HEK293 (cell line): Measurements from ENCODE around the gene SLC6A17.

Experiments used
- CTCF ChIA-PET: fragments of 350-600 bp; formaldehyde crosslinking; extraction: SDS; loops from one replicate; lab custom pipeline; 2021; ENCODE audit warnings: antibody characterized with exemption; lab: Yijun Ruan, JAX
- POLR2A ChIA-PET: fragments of 300-600 bp; formaldehyde crosslinking; extraction: SDS; loops from one replicate; lab custom pipeline; 2020; ENCODE audit warnings: antibody characterized with exemption, inconsistent platforms; lab: Yijun Ruan, JAX
- H3K27ac ChIP-seq: fragments of 200-500 bp; sonication (Bioruptor generic); 2 replicates; pipeline ENCODE4 v1.5.1; 2014; ENCODE audit warnings: low read depth, low read length, control low read depth, inconsistent platforms; ENCODE audit errors: extremely low read depth
- H3K36me3 ChIP-seq, 2 experiments: fragments of 200-500 bp in 1 of 2; sonication (Bioruptor generic) in 1 of 2; 1 replicate in 1 of 2; 2 replicates in 1 of 2; pipeline ENCODE4 v1.5.1; 2014 to 2017; ENCODE audit warnings: inconsistent platforms in 2 of 2, low read length in 2 of 2; ENCODE audit not compliant: control insufficient read depth in 2 of 2, insufficient read depth in 1 of 2
- H3K4me1 ChIP-seq: fragments of 200-500 bp; sonication (Bioruptor generic); 2 replicates; pipeline ENCODE4 v1.5.1; 2014; ENCODE audit warnings: mild to moderate bottlenecking, low read length, inconsistent platforms; ENCODE audit not compliant: control insufficient read depth, insufficient read depth
- H3K4me3 ChIP-seq: 2 replicates; pipeline ENCODE4 v1.5.1; 2011; ENCODE audit warnings: low read depth, mild to moderate bottlenecking, control low read depth, low read length, moderate library complexity
- H3K9me3 ChIP-seq: fragments of 200-500 bp; sonication (Bioruptor generic); 2 replicates; pipeline ENCODE4 v1.5.1; 2014; ENCODE audit warnings: low read depth, low read length, inconsistent platforms; ENCODE audit not compliant: control insufficient read depth, insufficient read depth
- ATF2 ChIP-seq: fragments of 450-650 bp; formaldehyde crosslinking; IDR thresholded peaks from 2 replicates; pipeline ENCODE4 v1.5.1; 2016; ENCODE audit warnings: missing biosample characterization, missing genetic modification characterization, low read depth
- BCL11B ChIP-seq: fragments of 450-650 bp; formaldehyde crosslinking; IDR thresholded peaks from 2 replicates; pipeline ENCODE4 v1.5.1; 2016; ENCODE audit warnings: low read depth, missing biosample characterization, missing genetic modification characterization
- EGR2 ChIP-seq: fragments of 450-650 bp; formaldehyde crosslinking; IDR thresholded peaks from 2 replicates; pipeline ENCODE4 v1.5.1; 2016; ENCODE audit warnings: low read depth, missing biosample characterization, missing genetic modification characterization
- KLF17 ChIP-seq: fragments of 450-650 bp; formaldehyde crosslinking; IDR thresholded peaks from 2 replicates; pipeline ENCODE4 v1.5.1; 2016; ENCODE audit warnings: missing biosample characterization, missing genetic modification characterization
- MYNN ChIP-seq: fragments of 450-650 bp; formaldehyde crosslinking; IDR thresholded peaks from 2 replicates; pipeline ENCODE4 v1.5.1; 2016; ENCODE audit warnings: missing biosample characterization, missing genetic modification characterization, borderline replicate concordance
- PATZ1 ChIP-seq: fragments of 450-650 bp; formaldehyde crosslinking; IDR thresholded peaks from 2 replicates; pipeline ENCODE4 v1.5.1; 2016; ENCODE audit warnings: missing biosample characterization, missing genetic modification characterization
- PRDM10 ChIP-seq: fragments of 450-650 bp; formaldehyde crosslinking; IDR thresholded peaks from 2 replicates; pipeline ENCODE4 v1.5.1; 2016; ENCODE audit warnings: missing biosample characterization, missing genetic modification characterization
- REST ChIP-seq: fragments of 450-650 bp; formaldehyde crosslinking; IDR thresholded peaks from 2 replicates; pipeline ENCODE4 v1.5.1; 2016; ENCODE audit warnings: missing biosample characterization, missing genetic modification characterization
- ZFHX2 ChIP-seq: fragments of 450-650 bp; formaldehyde crosslinking; conservative IDR thresholded peaks from 2 replicates; pipeline ENCODE4 v1.5.1; 2016; ENCODE audit warnings: missing biosample characterization, missing genetic modification characterization
- ZNF501 ChIP-seq: fragments of 450-650 bp; formaldehyde crosslinking; IDR thresholded peaks from 2 replicates; pipeline ENCODE4 v1.5.1; 2016; ENCODE audit warnings: missing biosample characterization, missing genetic modification characterization
- ZNF521 ChIP-seq: fragments of 450-650 bp; formaldehyde crosslinking; IDR thresholded peaks from 2 replicates; pipeline ENCODE4 v1.5.1; 2017; ENCODE audit warnings: missing biosample characterization, mild to moderate bottlenecking, missing genetic modification characterization
- ZNF571 ChIP-seq: fragments of 450-650 bp; formaldehyde crosslinking; IDR thresholded peaks from 2 replicates; pipeline ENCODE4 v1.5.0; 2017; ENCODE audit warnings: missing biosample characterization, missing genetic modification characterization
- ZNF624 ChIP-seq: fragments of 450-650 bp; formaldehyde crosslinking; IDR thresholded peaks from 2 replicates; pipeline ENCODE4 v1.5.1; 2017; ENCODE audit warnings: missing biosample characterization, missing genetic modification characterization

Gene SLC6A17

GRCh38 chr1:110114784-110115183, 35.5 kb upstream of the SLC6A17 start (continued):
- TF ChIP-seq REST (tag by site-specific recombination) (no peak), ZNF501 (no peak), BCL11B (no peak), EGR2 (tag by site-specific recombination) (peak; percentile 75), MYNN (tag by site-specific recombination) (no peak), ZNF521 (tag by site-specific recombination) (no peak), ATF2 (no peak), PRDM10 (tag by site-specific recombination) (peak; percentile 69), PATZ1 (tag by site-specific recombination) (no peak), ZNF571 (tag by site-specific recombination) (no peak)

- H3K9me3 ChIP-seq: no peaks in the 10 kb centered on the region
- H3K4me3 ChIP-seq: no peak overlapping the region
- no peak overlapping the region for H3K27ac ChIP-seq
- TF ChIP-seq ZFHX2 (peak; percentile 31), KLF17 (0 out of 2 replicates have a peak, but pooled peaks have one; percentile 10), ZNF624 (tag by site-specific recombination) (no peak), EGR2 (tag by site-specific recombination) (peak; percentile 45)
- ChIA-PET CTCF (interaction anchor here (0.6 to 6.6 kb wide), 14 partner anchors 9 to 1281 kb away, joined by 3 to 63 read pairs (median 3); partner anchors contain the start of gene SLC6A17), POLR2A (no interaction called here)
- H3K36me3 ChIP-seq: no peaks in the 10 kb centered on the region
- H3K4me1 ChIP-seq: no peaks in the 10 kb centered on the region
Observed at GRCh38 chr1:110118636-110119396, 31.5 kb upstream of the SLC6A17 start.
